Forelimb muscle (tissue), 1 donor: ENCODE measurements around the gene PTCH2. TPM values are rescaled to one million over a fixed set of nuclear protein-coding genes. Genes with fewer than 3 reads are reported as not detected.

Experiments used
- DNase-seq: peaks from one replicate; pipeline ENCODE4 v3.0.0-alpha.2; 2013; ENCODE audit warnings: low read depth
- polyA plus RNA-seq: library from polyadenylated mRNA; unstranded; fragments of 120-200 nt; gene quantifications from one replicate; pipeline ENCODE4 v1.2.1, GENCODE V29; 2013; ENCODE audit not compliant: insufficient read length

Gene PTCH2
- polyA plus RNA-seq, 1 donor, result 10.9 TPM

- DNase-seq, result no peak
These were observed 64.1 kb downstream of the PTCH2 start for GRCh38 chr1:44778705-44779576.

GRCh38 chr1:44777969-44778635 is 65.0 kb downstream of the PTCH2 start:
- DNase-seq, result no peak

GRCh38 chr1:44777547-44777946 is 65.5 kb downstream of the PTCH2 start:
- no peak for DNase-seq

GRCh38 chr1:44776730-44777068 is 66.4 kb downstream of the PTCH2 start:
- DNase-seq, result no peak

- DNase-seq, result no peak
These were observed 66.9 kb downstream of the PTCH2 start for GRCh38 chr1:44775930-44776729.

GRCh38 chr1:44775078-44775929 is 67.7 kb downstream of the PTCH2 start, which contains the start of gene RPS8:
TSS of gene RPS8 (plus strand) at chr1:44775540. CDS start at chr1:44775597, 57 bp downstream.
- peak; percentile 89 for DNase-seq

Other genes starting within 250 kb of the PTCH2 start
- gene TMEM53, start 168.8 kb downstream of the PTCH2 start, polyA plus RNA-seq, result 5.9 TPM
- gene ARMH1, start 168.5 kb downstream of the PTCH2 start, polyA plus RNA-seq, result 1.8 TPM
- not detected for gene RNU5D-1, start 112.1 kb downstream of the PTCH2 start, polyA plus RNA-seq
- gene KIF2C, start 103.4 kb downstream of the PTCH2 start, polyA plus RNA-seq, result 9.8 TPM
- gene RPS8, start 67.7 kb downstream of the PTCH2 start, polyA plus RNA-seq, result 3,224 TPM
- 0.27 TPM for gene BEST4, start 55.1 kb downstream of the PTCH2 start, polyA plus RNA-seq
- gene PLK3, start 42.9 kb downstream of the PTCH2 start, polyA plus RNA-seq, result 9.2 TPM
- gene DYNLT4, start 35.9 kb downstream of the PTCH2 start, polyA plus RNA-seq, result 0.24 TPM
- gene BTBD19, start 34.7 kb downstream of the PTCH2 start, polyA plus RNA-seq, result 8.3 TPM
- 27.6 TPM for gene EIF2B3, start 143.3 kb upstream of the PTCH2 start, polyA plus RNA-seq
- gene HECTD3, start 168.1 kb upstream of the PTCH2 start, polyA plus RNA-seq, result 31.8 TPM
- 76.9 TPM for gene UROD, start 169.0 kb upstream of the PTCH2 start, polyA plus RNA-seq